KOPT-K1 (cell line): ENCODE data around the gene MAPK11.

ENCODE experiments used
- H3K27ac ChIP-seq: fragments of 200-600 bp; sonication (generic); 2 replicates; pipeline ENCODE4 v1.5.1; 2016; ENCODE audit warnings: antibody characterized with exemption, mild to moderate bottlenecking, low read depth, low read length; ENCODE audit not compliant: poor library complexity, severe bottlenecking
- H3K36me3 ChIP-seq: fragments of 200-600 bp; sonication (generic); 2 replicates; pipeline ENCODE4 v1.5.1; 2017; ENCODE audit warnings: antibody characterized with exemption, mild to moderate bottlenecking, low read length, moderate library complexity; ENCODE audit not compliant: insufficient read depth
- H3K9me3 ChIP-seq: fragments of 200-600 bp; sonication (generic); 2 replicates; pipeline ENCODE4 v1.5.1; 2017; ENCODE audit warnings: antibody characterized with exemption, low read length, mild to moderate bottlenecking; ENCODE audit not compliant: insufficient read depth, poor library complexity, severe bottlenecking

Gene MAPK11

GRCh38 chr22:50216684-50217520 lies 53.3 kb downstream of the MAPK11 start:
- no peak overlapping the region for H3K27ac ChIP-seq
- peaks cover 100% of the 10 kb centered on the region for H3K36me3 ChIP-seq
- H3K9me3 ChIP-seq: no peaks in the 10 kb centered on the region

GRCh38 chr22:50216055-50216683 lies 54.0 kb downstream of the MAPK11 start:
- Histone ChIP-seq H3K9me3 (no peaks in the 10 kb centered on the region), H3K27ac (no peak overlapping the region), H3K36me3 (peaks cover 97% of the 10 kb centered on the region)

- Histone ChIP-seq H3K9me3 (no peaks in the 10 kb centered on the region), H3K27ac (no peak overlapping the region), H3K36me3 (peaks cover 97% of the 10 kb centered on the region)
Observed at GRCh38 chr22:50215297-50216054, 54.7 kb downstream of the MAPK11 start.
